H9 (cell line): Measurements from ENCODE around the gene RNF111. TPM values are rescaled to one million over a fixed set of nuclear protein-coding genes. Genes with fewer than 3 reads are reported as not detected.
"Not testable (repeated sequence)": the region's sequence is repeated elsewhere in the genome, so short reads cannot be mapped to it uniquely, and the experiment has no call there.

Source experiments
- DNase-seq: peaks from one replicate; pipeline ENCODE4 v3.0.0-alpha.2; 2017
- H2AFZ ChIP-seq: one replicate; pipeline ENCODE4 v1.6.1; 2013; ENCODE audit warnings: mild to moderate bottlenecking, low read length, control low read depth, moderate library complexity
- H2AK5ac ChIP-seq: 2 replicates; pipeline ENCODE4 v1.6.1; 2013; ENCODE audit warnings: low read length, control low read depth, mixed read lengths; ENCODE audit not compliant: insufficient read length
- H2BK120ac ChIP-seq: one replicate; pipeline ENCODE4 v1.6.1; 2013; ENCODE audit warnings: low read depth, mild to moderate bottlenecking, low read length, control low read depth, inconsistent platforms; ENCODE audit not compliant: poor library complexity, severe bottlenecking
- H2BK12ac ChIP-seq: 2 replicates; pipeline ENCODE4 v1.6.1; 2013; ENCODE audit warnings: low read length, control low read depth, mixed read lengths, low read depth; ENCODE audit not compliant: insufficient read length
- H2BK15ac ChIP-seq: 2 replicates; pipeline ENCODE4 v1.6.1; 2013; ENCODE audit warnings: low read depth, low read length, control low read depth
- H2BK20ac ChIP-seq: one replicate; pipeline ENCODE4 v1.6.1; 2013; ENCODE audit warnings: low read depth, mild to moderate bottlenecking, low read length, control low read depth, inconsistent platforms; ENCODE audit not compliant: poor library complexity, severe bottlenecking
- H2BK5ac ChIP-seq: 2 replicates; pipeline ENCODE4 v1.6.1; 2013; ENCODE audit warnings: low read length, control low read depth, mixed read lengths; ENCODE audit not compliant: insufficient read length
- H3K14ac ChIP-seq: 2 replicates; pipeline ENCODE4 v1.6.1; 2013; ENCODE audit warnings: low read length, control low read depth; ENCODE audit not compliant: insufficient read depth
- H3K18ac ChIP-seq: 2 replicates; pipeline ENCODE4 v1.6.1; 2013; ENCODE audit warnings: low read depth, mild to moderate bottlenecking, mixed read lengths, low read length, control low read depth; ENCODE audit not compliant: insufficient read length
- H3K23ac ChIP-seq: 2 replicates; pipeline ENCODE4 v1.6.1; 2013; ENCODE audit warnings: low read length, control low read depth, mixed read lengths, low read depth; ENCODE audit not compliant: insufficient read length
- H3K23me2 ChIP-seq: 2 replicates; pipeline ENCODE4 v1.6.1; 2013; ENCODE audit warnings: low read depth, mild to moderate bottlenecking, mixed read lengths, low read length, control low read depth; ENCODE audit not compliant: insufficient read length, poor library complexity, severe bottlenecking
- H3K27ac ChIP-seq: 2 replicates; pipeline ENCODE4 v1.5.1; 2013; ENCODE audit warnings: low read length, control low read depth, mixed read lengths, low read depth; ENCODE audit not compliant: insufficient read length
- H3K27me3 ChIP-seq: 2 replicates; pipeline ENCODE4 v1.6.1; 2013; ENCODE audit warnings: low read length, control low read depth, inconsistent platforms; ENCODE audit not compliant: insufficient read depth
- H3K4ac ChIP-seq: 2 replicates; pipeline ENCODE4 v1.6.1; 2013; ENCODE audit warnings: low read depth, mild to moderate bottlenecking, control low read depth, inconsistent platforms, low read length, moderate library complexity
- H3K4me1 ChIP-seq: 2 replicates; pipeline ENCODE4 v1.6.1; 2013; ENCODE audit warnings: low read length, control low read depth, inconsistent platforms; ENCODE audit not compliant: insufficient read depth
- H3K4me2 ChIP-seq: 2 replicates; pipeline ENCODE4 v1.6.1; 2013; ENCODE audit warnings: low read length, control low read depth, mixed read lengths; ENCODE audit not compliant: insufficient read length, insufficient read depth
- H3K56ac ChIP-seq: 2 replicates; pipeline ENCODE4 v1.6.1; 2013; ENCODE audit warnings: low read depth, mild to moderate bottlenecking, mixed read lengths, low read length, control low read depth; ENCODE audit not compliant: insufficient read length
- H3K79me1 ChIP-seq: 2 replicates; pipeline ENCODE4 v1.6.1; 2013; ENCODE audit warnings: low read depth, mild to moderate bottlenecking, moderate library complexity, low read length, control low read depth, inconsistent platforms; ENCODE audit not compliant: insufficient read depth, poor library complexity, severe bottlenecking
- H3K79me2 ChIP-seq: 2 replicates; pipeline ENCODE4 v1.6.1; 2013; ENCODE audit warnings: low read length, control low read depth, inconsistent platforms; ENCODE audit not compliant: insufficient read depth
- H3K9ac ChIP-seq: 2 replicates; pipeline ENCODE4 v1.6.1; 2013; ENCODE audit warnings: low read length, control low read depth, mixed read lengths; ENCODE audit not compliant: insufficient read length; ENCODE audit errors: extremely low read depth
- H3K9me3 ChIP-seq: one replicate; pipeline ENCODE4 v1.6.1; 2013; ENCODE audit warnings: low read depth, low read length, inconsistent platforms; ENCODE audit not compliant: control insufficient read depth
- H3T11ph ChIP-seq: one replicate; pipeline ENCODE4 v1.6.1; 2013; ENCODE audit warnings: mild to moderate bottlenecking, low read length, control low read depth, inconsistent platforms
- H4K20me1 ChIP-seq: one replicate; pipeline ENCODE4 v1.6.1; 2013; ENCODE audit not compliant: control insufficient read depth, insufficient read length, insufficient read depth
- H4K5ac ChIP-seq: 2 replicates; pipeline ENCODE4 v1.6.1; 2013; ENCODE audit warnings: low read depth, mild to moderate bottlenecking, mixed read lengths, low read length, control low read depth; ENCODE audit not compliant: insufficient read length
- H4K8ac ChIP-seq: replicated peaks from 2 replicates; pipeline ENCODE4 v1.6.1; 2013; ENCODE audit warnings: low read length, control low read depth, mixed read lengths, low read depth; ENCODE audit not compliant: insufficient read length
- H4K91ac ChIP-seq: 2 replicates; pipeline ENCODE4 v1.6.1; 2013; ENCODE audit warnings: low read depth, mild to moderate bottlenecking, moderate library complexity, mixed read lengths, low read length, control low read depth; ENCODE audit not compliant: insufficient read length
- H3K27ac Mint-ChIP-seq, 3 experiments: 2 replicates in 2 of 3; 3 replicates in 1 of 3; pipeline ENCODE4 v1.8.0; 2020 to 2021; ENCODE audit warnings: mixed read lengths in 3 of 3, mild to moderate bottlenecking in 1 of 3, moderate library complexity in 1 of 3
- H3K27me3 Mint-ChIP-seq: 2 replicates; pipeline ENCODE4 v1.8.0; 2021; ENCODE audit warnings: low read depth, mild to moderate bottlenecking, moderate library complexity, mixed read lengths
- H3K36me3 Mint-ChIP-seq, 3 experiments: 2 replicates in 2 of 3; 3 replicates in 1 of 3; pipeline ENCODE4 v1.8.0; 2020 to 2021; ENCODE audit warnings: low read depth in 3 of 3, mixed read lengths in 3 of 3; ENCODE audit not compliant: insufficient read depth in 1 of 3
- H3K4me1 Mint-ChIP-seq, 2 experiments: 2 replicates each; pipeline ENCODE4 v1.8.0; 2020; ENCODE audit warnings: mixed read lengths in 2 of 2
- H3K4me3 Mint-ChIP-seq, 2 experiments: 2 replicates in 1 of 2; 3 replicates in 1 of 2; pipeline ENCODE4 v1.8.0; 2020 to 2021; ENCODE audit warnings: mild to moderate bottlenecking in 2 of 2, mixed read lengths in 2 of 2, moderate library complexity in 1 of 2
- H3K9me3 Mint-ChIP-seq, 2 experiments: 2 replicates in 1 of 2; 3 replicates in 1 of 2; pipeline ENCODE4 v1.8.0; 2020; ENCODE audit warnings: mild to moderate bottlenecking in 2 of 2, mixed read lengths in 2 of 2, moderate library complexity in 1 of 2
- WGBS: extraction: QIAGEN DNeasy Blood & Tissue Kit; methylation state at CpG from one replicate; pipeline ENCODE4 v1.1.7; 2013; ENCODE audit warnings: missing lambda C conversion rate, low lambda C conversion rate, mixed read lengths; ENCODE audit not compliant: insufficient read length; ENCODE audit errors: extremely low coverage; 5-methylcytosine and 5-hydroxymethylcytosine counted together
- total RNA-seq: library from RNA; stranded (reverse); gene quantifications from 2 replicates; pipeline ENCODE4 v1.2.1, GENCODE V29; 2021
- TF ChIP-seq, protein P1 (sequence below): fragments of 200-600 bp; sonication (generic); conservative IDR thresholded peaks from 3 replicates; pipeline ENCODE4 v1.8.0; 2021; ENCODE audit warnings: antibody characterized with exemption, mild to moderate bottlenecking

The RNF111 gene
- total RNA-seq, 1 experiment from 2014 or later: 28.0 TPM

DNA sequence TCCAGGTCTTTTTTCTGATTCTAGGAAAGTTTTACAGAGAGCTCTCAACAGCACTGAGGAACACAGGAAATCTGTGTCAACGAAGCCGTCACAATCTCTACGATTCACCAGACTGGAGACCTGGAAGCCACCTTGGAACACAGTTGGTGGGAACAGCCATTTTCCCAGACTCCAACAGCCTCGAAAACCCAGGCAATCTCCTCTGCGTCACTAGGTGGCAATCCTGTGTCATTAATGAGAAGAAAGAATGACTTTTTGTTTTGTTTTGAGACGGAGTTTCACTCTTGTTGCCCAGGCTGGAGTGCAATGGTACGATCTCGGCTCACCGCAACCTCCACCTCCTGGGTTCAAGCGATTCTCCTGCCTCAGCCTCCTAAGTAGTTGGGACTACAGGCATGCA lies 157.1 kb downstream of the RNF111 start:
- H2BK120ac ChIP-seq, H3K23ac ChIP-seq, H3K9me3 Mint-ChIP-seq, H3K4me3 Mint-ChIP-seq, H3K4me1 ChIP-seq, H3K9me3 ChIP-seq, DNase-seq, H3K27me3 ChIP-seq, H3K14ac ChIP-seq, H4K91ac ChIP-seq, H2AFZ ChIP-seq, H3K23me2 ChIP-seq, H3K79me2 ChIP-seq, H3K4me2 ChIP-seq, H3T11ph ChIP-seq, H2BK5ac ChIP-seq, H4K5ac ChIP-seq, H4K8ac ChIP-seq, H3K18ac ChIP-seq, H2AK5ac ChIP-seq, H2BK12ac ChIP-seq, H3K56ac ChIP-seq, H2BK15ac ChIP-seq, H3K79me1 ChIP-seq, H3K9ac ChIP-seq, H4K20me1 ChIP-seq, H3K27me3 Mint-ChIP-seq, H2BK20ac ChIP-seq, H3K27ac ChIP-seq, H3K4ac ChIP-seq: not testable (repeated sequence)
- peaks cover 22 to 32% of the 10 kb centered on the region in 2 experiments for H3K4me1 Mint-ChIP-seq
- peak overlapping the region in 2 of 3 experiments; percentile 23 to 31; a peak in 1 of 7 replicates for H3K27ac Mint-ChIP-seq
- peaks cover 12 to 76% (median 46%) of the 10 kb centered on the region in 3 experiments; a peak in 6 of 7 replicates for H3K36me3 Mint-ChIP-seq
- TF ChIP-seq, protein P1, sequence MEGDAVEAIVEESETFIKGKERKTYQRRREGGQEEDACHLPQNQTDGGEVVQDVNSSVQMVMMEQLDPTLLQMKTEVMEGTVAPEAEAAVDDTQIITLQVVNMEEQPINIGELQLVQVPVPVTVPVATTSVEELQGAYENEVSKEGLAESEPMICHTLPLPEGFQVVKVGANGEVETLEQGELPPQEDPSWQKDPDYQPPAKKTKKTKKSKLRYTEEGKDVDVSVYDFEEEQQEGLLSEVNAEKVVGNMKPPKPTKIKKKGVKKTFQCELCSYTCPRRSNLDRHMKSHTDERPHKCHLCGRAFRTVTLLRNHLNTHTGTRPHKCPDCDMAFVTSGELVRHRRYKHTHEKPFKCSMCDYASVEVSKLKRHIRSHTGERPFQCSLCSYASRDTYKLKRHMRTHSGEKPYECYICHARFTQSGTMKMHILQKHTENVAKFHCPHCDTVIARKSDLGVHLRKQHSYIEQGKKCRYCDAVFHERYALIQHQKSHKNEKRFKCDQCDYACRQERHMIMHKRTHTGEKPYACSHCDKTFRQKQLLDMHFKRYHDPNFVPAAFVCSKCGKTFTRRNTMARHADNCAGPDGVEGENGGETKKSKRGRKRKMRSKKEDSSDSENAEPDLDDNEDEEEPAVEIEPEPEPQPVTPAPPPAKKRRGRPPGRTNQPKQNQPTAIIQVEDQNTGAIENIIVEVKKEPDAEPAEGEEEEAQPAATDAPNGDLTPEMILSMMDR: peak; percentile 48; the same call in 2 of the 3 replicates
- no CpG with 5 or more reads among the region's 10 CpGs for whole genome bisulfite sequencing

Other genes starting within 250 kb of the RNF111 start
- gene ADAM10, start 238.0 kb upstream of the RNF111 start, total RNA-seq: 150 and 159 TPM in 2 replicates
- gene MINDY2, start 216.4 kb upstream of the RNF111 start, total RNA-seq: 29.5 and 32.3 TPM in 2 replicates
- gene SLTM, start 54.0 kb upstream of the RNF111 start, total RNA-seq: 129 and 132 TPM in 2 replicates
- 119 and 122 TPM in 2 replicates for gene CCNB2, start 117.5 kb downstream of the RNF111 start, total RNA-seq
- gene LDHAL6B, start 219.2 kb downstream of the RNF111 start, total RNA-seq: not detected in 2 replicates